ENCODE data around the gene ADGRL1. TPM values are rescaled to one million over a fixed set of nuclear protein-coding genes. Genes with fewer than 3 reads are reported as not detected.

Gene ADGRL1
- polyA plus RNA-seq, 1 of the 3 experiments (the other 2 are of a cell fraction) = 13.4 TPM

DNA sequence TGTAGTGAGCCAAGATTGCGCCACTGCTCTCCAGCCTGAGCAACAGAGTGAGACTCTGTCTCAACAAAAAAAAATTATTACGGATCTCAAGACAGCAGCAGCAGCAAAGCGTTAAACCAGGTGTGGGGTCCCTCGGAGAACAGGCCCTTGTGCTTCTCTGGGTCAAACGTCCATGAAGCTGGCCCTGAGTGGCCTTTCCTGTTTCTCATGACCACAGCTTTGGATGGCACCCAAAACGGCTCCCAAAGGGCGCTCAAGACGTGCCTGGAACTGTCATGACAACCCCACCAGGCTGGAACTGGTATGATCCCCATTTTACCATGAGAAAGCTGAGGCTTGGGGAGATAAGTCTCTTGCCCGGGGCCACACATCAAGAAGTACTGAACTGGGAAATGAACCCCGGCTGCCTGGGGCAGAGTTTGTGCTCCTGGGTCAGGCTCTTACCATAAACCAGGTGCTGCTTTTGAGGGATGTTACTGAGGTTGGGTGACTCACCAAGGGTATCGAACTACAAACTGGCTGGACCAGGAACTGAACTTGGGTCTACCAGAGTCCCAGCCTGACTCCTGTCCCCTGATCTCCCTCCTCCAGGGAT is 103.8 kb downstream of the ADGRL1 start:
- Histone ChIP-seq H3K79me2 (ENCODE audit: insufficient read depth) (no peaks in the 10 kb centered on the region), H3K4me1 (ENCODE audit: control insufficient read depth in 1 of 2, insufficient read depth in 2 of 2, low read depth in 1 of 2, low read length in 1 of 2) (no peaks in the 10 kb centered on the region), H3K27ac (ENCODE audit: low read depth in 2 of 2, low read length in 1 of 2) (no peak overlapping the region), H3K36me3 (replicated peaks in 1 of 2; ENCODE audit: control insufficient read depth in 1 of 2, insufficient read depth in 2 of 2, low read length in 1 of 2) (peaks cover 7 to 14% of the 10 kb centered on the region in 2 experiments), H3F3A (replicated peaks; ENCODE audit: insufficient read depth) (no peaks in the 10 kb centered on the region), H3K9me2 (no peaks in the 10 kb centered on the region), H3K4me3 (ENCODE audit: low read depth in 2 of 2, low read length in 1 of 2) (no peak overlapping the region), H3K4me2 (no peak overlapping the region), H3K9ac (no peak overlapping the region), H3K9me3 (no peaks in the 10 kb centered on the region), H2AFZ (ENCODE audit: low read depth) (no peak overlapping the region), H4K20me1 (ENCODE audit: insufficient read depth) (no peaks in the 10 kb centered on the region), H3K27me3 (ENCODE audit: insufficient read depth) (no peaks in the 10 kb centered on the region)
- 91% methylated on average over 10 of the region's 11 CpGs for WGBS (ENCODE audit: low lambda C conversion rate)
- ChIA-PET CTCF (interaction anchor here (0.9 to 1.8 kb wide), 5 partner anchors 12 to 45 kb away, joined by 3 to 9 read pairs (median 5); partner anchors contain the start of gene MISP3), POLR2A (no interaction called here)
- DNase-seq = no peak
- TF ChIP-seq ELF1 (IDR thresholded peaks at IDR 0.05) = no peak
- TF ChIP-seq, protein P1, sequence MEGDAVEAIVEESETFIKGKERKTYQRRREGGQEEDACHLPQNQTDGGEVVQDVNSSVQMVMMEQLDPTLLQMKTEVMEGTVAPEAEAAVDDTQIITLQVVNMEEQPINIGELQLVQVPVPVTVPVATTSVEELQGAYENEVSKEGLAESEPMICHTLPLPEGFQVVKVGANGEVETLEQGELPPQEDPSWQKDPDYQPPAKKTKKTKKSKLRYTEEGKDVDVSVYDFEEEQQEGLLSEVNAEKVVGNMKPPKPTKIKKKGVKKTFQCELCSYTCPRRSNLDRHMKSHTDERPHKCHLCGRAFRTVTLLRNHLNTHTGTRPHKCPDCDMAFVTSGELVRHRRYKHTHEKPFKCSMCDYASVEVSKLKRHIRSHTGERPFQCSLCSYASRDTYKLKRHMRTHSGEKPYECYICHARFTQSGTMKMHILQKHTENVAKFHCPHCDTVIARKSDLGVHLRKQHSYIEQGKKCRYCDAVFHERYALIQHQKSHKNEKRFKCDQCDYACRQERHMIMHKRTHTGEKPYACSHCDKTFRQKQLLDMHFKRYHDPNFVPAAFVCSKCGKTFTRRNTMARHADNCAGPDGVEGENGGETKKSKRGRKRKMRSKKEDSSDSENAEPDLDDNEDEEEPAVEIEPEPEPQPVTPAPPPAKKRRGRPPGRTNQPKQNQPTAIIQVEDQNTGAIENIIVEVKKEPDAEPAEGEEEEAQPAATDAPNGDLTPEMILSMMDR (IDR thresholded peaks at IDR 0.05) = no peak
- no peak for TF ChIP-seq MXI1 (IDR thresholded peaks at IDR 0.05; ENCODE audit: low read depth, low read length)
- TF ChIP-seq, protein P2, sequence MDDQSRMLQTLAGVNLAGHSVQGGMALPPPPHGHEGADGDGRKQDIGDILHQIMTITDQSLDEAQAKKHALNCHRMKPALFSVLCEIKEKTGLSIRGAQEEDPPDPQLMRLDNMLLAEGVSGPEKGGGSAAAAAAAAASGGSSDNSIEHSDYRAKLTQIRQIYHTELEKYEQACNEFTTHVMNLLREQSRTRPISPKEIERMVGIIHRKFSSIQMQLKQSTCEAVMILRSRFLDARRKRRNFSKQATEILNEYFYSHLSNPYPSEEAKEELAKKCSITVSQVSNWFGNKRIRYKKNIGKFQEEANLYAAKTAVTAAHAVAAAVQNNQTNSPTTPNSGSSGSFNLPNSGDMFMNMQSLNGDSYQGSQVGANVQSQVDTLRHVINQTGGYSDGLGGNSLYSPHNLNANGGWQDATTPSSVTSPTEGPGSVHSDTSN (IDR thresholded peaks at IDR 0.05) = no peak
- no peak for TF ChIP-seq JUND (IDR thresholded peaks at IDR 0.05)
- TF ChIP-seq TCF12 (IDR thresholded peaks at IDR 0.05) = no peak
- TF ChIP-seq GATA2 (CRISPR knock-in tag; IDR thresholded peaks at IDR 0.05) = no peak
- no peak for TF ChIP-seq EP300 (IDR thresholded peaks at IDR 0.05; ENCODE audit: borderline replicate concordance in 1 of 2, low read depth in 1 of 2, low read length in 1 of 2)
- TF ChIP-seq RAD21 (IDR thresholded peaks at IDR 0.05; ENCODE audit: low read length) = no peak
- TF ChIP-seq, protein P3, sequence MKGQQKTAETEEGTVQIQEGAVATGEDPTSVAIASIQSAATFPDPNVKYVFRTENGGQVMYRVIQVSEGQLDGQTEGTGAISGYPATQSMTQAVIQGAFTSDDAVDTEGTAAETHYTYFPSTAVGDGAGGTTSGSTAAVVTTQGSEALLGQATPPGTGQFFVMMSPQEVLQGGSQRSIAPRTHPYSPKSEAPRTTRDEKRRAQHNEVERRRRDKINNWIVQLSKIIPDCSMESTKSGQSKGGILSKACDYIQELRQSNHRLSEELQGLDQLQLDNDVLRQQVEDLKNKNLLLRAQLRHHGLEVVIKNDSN (IDR thresholded peaks at IDR 0.05; ENCODE audit: borderline replicate concordance, low read depth) = no peak
- no peak for TF ChIP-seq RXRA (IDR thresholded peaks at IDR 0.05; ENCODE audit: borderline replicate concordance, low read depth)
- TF ChIP-seq FOSL2 (IDR thresholded peaks at IDR 0.05; ENCODE audit: borderline replicate concordance, low read depth) = no peak
- TF ChIP-seq YY1 (IDR thresholded peaks at IDR 0.05; ENCODE audit: low read depth) = no peak
- no peak for TF ChIP-seq NFIC (IDR thresholded peaks at IDR 0.05; ENCODE audit: borderline replicate concordance)
- TF ChIP-seq, protein P4, sequence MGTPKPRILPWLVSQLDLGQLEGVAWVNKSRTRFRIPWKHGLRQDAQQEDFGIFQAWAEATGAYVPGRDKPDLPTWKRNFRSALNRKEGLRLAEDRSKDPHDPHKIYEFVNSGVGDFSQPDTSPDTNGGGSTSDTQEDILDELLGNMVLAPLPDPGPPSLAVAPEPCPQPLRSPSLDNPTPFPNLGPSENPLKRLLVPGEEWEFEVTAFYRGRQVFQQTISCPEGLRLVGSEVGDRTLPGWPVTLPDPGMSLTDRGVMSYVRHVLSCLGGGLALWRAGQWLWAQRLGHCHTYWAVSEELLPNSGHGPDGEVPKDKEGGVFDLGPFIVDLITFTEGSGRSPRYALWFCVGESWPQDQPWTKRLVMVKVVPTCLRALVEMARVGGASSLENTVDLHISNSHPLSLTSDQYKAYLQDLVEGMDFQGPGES (IDR thresholded peaks at IDR 0.05; ENCODE audit: low read depth, low read length) = no peak
- no peak for TF ChIP-seq RCOR1 (IDR thresholded peaks at IDR 0.05; ENCODE audit: low read length)
